ENCODE results near the gene TMEM225B.

DNA sequence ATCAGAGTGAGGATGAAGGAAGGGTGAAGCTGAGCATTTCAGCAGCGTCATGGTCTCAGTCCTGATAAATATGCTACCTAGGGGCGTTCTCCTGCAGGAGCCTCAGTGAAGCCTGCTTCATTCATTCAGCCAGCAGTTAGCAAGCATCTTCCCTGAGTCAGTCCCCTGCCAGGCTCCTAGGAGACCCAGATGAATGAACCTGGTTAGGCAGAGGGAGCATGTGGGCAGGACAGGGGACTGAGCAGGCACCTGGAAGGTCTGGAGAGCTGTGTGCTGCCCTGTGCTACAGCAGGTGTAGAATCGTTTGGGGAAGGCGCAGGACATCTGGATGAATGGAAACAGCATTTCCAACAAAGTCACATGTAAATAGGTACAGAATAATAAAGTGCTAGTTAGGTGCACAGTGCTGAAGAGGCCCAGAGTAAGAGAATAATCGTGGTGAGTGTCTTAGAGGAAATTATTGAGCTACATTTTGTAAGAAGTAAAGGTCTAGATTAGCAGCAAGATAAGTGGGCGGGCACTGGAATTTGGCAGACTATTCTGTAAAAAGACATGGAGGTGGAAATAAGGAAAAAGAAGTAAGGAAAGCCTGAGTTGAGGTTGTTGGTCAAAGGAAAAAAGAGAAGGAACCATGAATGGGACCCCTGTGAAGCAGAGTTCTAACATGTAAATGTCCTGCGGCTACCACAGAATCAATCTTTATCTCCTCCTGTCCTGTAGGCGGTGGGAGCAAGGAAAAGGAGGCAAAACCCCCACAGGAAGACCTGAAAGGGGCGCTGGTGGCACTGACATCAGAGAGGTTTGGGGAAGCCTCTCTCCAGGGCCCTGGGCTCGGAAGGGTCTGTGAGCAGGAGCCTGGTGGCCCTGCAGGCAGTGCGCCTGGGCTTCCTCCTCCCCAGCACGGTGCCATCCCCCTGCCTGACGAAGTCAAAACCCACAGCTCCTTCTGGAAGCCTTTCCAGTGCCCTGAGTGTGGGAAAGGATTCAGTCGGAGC is 30.7 kb downstream of the TMEM225B start:
- TF ChIP-seq, protein P1, sequence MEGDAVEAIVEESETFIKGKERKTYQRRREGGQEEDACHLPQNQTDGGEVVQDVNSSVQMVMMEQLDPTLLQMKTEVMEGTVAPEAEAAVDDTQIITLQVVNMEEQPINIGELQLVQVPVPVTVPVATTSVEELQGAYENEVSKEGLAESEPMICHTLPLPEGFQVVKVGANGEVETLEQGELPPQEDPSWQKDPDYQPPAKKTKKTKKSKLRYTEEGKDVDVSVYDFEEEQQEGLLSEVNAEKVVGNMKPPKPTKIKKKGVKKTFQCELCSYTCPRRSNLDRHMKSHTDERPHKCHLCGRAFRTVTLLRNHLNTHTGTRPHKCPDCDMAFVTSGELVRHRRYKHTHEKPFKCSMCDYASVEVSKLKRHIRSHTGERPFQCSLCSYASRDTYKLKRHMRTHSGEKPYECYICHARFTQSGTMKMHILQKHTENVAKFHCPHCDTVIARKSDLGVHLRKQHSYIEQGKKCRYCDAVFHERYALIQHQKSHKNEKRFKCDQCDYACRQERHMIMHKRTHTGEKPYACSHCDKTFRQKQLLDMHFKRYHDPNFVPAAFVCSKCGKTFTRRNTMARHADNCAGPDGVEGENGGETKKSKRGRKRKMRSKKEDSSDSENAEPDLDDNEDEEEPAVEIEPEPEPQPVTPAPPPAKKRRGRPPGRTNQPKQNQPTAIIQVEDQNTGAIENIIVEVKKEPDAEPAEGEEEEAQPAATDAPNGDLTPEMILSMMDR (IDR thresholded peaks at IDR 0.05; ENCODE audit: low read depth, low read length) = no peak
- TF ChIP-seq EZH2phosphoT487 (IDR thresholded peaks at IDR 0.05; ENCODE audit: low read depth) = no peak

All from OCI-LY3 (cell line).